A673 (cell line): ENCODE data around the gene SPRR1B. TPM values are rescaled to one million over a fixed set of nuclear protein-coding genes. Genes with fewer than 3 reads are reported as not detected.

Experiments used
- Bru-seq: library from RNA; stranded (reverse); fragments of 400-500 nt; gene quantifications from one replicate; lab custom pipeline; 2021; lab: Mats Ljungman, UMichigan
- BruChase-seq, 2 experiments: library from RNA; stranded (reverse); fragments of 400-500 nt; gene quantifications; one replicate each; lab custom pipeline; 2021; lab: Mats Ljungman, UMichigan
- BruUV-seq: library from RNA; stranded (reverse); fragments of 400-500 nt; replicated peaks from 2 replicates; lab custom pipeline; 2021; lab: Mats Ljungman, UMichigan
- CTCF ChIA-PET: fragments of 300-600 bp; sonication (Branson Sonifier 250); formaldehyde crosslinking; loops from one replicate; lab custom pipeline; 2022; ENCODE audit warnings: antibody characterized with exemption; lab: Charles Lee
- POLR2A ChIA-PET: fragments of 300-600 bp; sonication (Branson Sonifier 250); formaldehyde crosslinking; loops from one replicate; lab custom pipeline; 2022; ENCODE audit warnings: antibody characterized with exemption; ENCODE audit not compliant: low non-redundant PET; lab: Charles Lee
- DNase-seq: peaks from one replicate; pipeline ENCODE4 v3.0.0-alpha.2; 2015; ENCODE audit warnings: low spot score
- H3K27ac ChIP-seq: fragments of 200-600 bp; sonication (generic); 2 replicates; pipeline ENCODE4 v1.5.1; 2016; ENCODE audit warnings: mixed run types, low read depth, mild to moderate bottlenecking, mixed read lengths, antibody characterized with exemption, low read length; ENCODE audit not compliant: poor library complexity, severe bottlenecking
- H3K27me3 ChIP-seq: fragments of 200-600 bp; sonication (generic); replicated peaks from 2 replicates; pipeline ENCODE4 v1.6.1; 2017; ENCODE audit warnings: mixed run types, low read depth, mild to moderate bottlenecking, mixed read lengths, antibody characterized with exemption, low read length; ENCODE audit not compliant: insufficient read depth, poor library complexity
- H3K36me3 ChIP-seq: fragments of 200-600 bp; sonication (generic); 2 replicates; pipeline ENCODE4 v1.6.1; 2016; ENCODE audit warnings: mixed run types, mild to moderate bottlenecking, mixed read lengths, antibody characterized with exemption, low read length; ENCODE audit not compliant: insufficient read depth, poor library complexity, severe bottlenecking
- H3K4me1 ChIP-seq: fragments of 200-600 bp; sonication (generic); 2 replicates; pipeline ENCODE4 v1.6.1; 2017; ENCODE audit warnings: mixed run types, mild to moderate bottlenecking, mixed read lengths, antibody characterized with exemption, low read length; ENCODE audit not compliant: insufficient read depth, poor library complexity, severe bottlenecking
- H3K4me3 ChIP-seq: fragments of 200-600 bp; sonication (generic); 2 replicates; pipeline ENCODE4 v1.5.1; 2016; ENCODE audit warnings: low read depth, mixed run types, mild to moderate bottlenecking, mixed read lengths, low read length; ENCODE audit not compliant: poor library complexity, severe bottlenecking
- H3K9me3 ChIP-seq: fragments of 200-600 bp; sonication (generic); 2 replicates; pipeline ENCODE4 v1.6.1; 2016; ENCODE audit warnings: mixed run types, low read depth, mild to moderate bottlenecking, mixed read lengths, antibody characterized with exemption, low read length; ENCODE audit not compliant: poor library complexity, severe bottlenecking
- CTCF ChIP-seq: fragments of 300-800, 200-600 bp; sonication (generic); conservative IDR thresholded peaks from 2 replicates; pipeline ENCODE4 v1.5.1; 2017; ENCODE audit warnings: low read depth, mild to moderate bottlenecking, antibody characterized with exemption, low read length, moderate library complexity, mixed read lengths
- EZH2 ChIP-seq: fragments of 200-600 bp; sonication (generic); IDR thresholded peaks from 2 replicates; pipeline ENCODE4 v1.6.1; 2017; ENCODE audit warnings: borderline replicate concordance, low read depth, mild to moderate bottlenecking, mixed read lengths, antibody characterized with exemption, low read length; ENCODE audit not compliant: poor library complexity, severe bottlenecking
- intact Hi-C: fragments of 100-400 bp; cut with micrococcal nuclease; formaldehyde crosslinking; loops from one replicate; pipeline ENCODE4 v1.10.0; 2022; ENCODE audit not compliant: unreplicated experiment
- long read RNA-seq: library from polyadenylated mRNA; stranded (forward); transcript quantifications from one replicate; pipeline ENCODE4 v2.0.0, GENCODE V29; 2022
- total RNA-seq: library from RNA; stranded (reverse); gene quantifications from 2 replicates; pipeline ENCODE4 v1.2.3, GENCODE V29; 2021

SPRR1B gene
- total RNA-seq, result not detected in 2 replicates
- not detected for Bru-seq, nascent RNA
- BruChase-seq, experiment 1, labeled RNA remaining after a 2-hour chase, result not detected
- not detected for BruChase-seq, experiment 2, labeled RNA remaining after a 6-hour chase
- long read RNA-seq, result 0 reads

GRCh38 chr1:153030895-153031294 is at the start of gene SPRR1B:
Gene SPRR1B, plus strand, starts transcription at chr1:153031203. Its CDS starts 1,143 bp downstream, at chr1:153032346.
- H3K27ac ChIP-seq, result no peak within 1 kb of the TSS
- intact Hi-C loops, result no loop called here
- BruUV-seq, result no TSS peak
- H3K4me3 ChIP-seq, result no peak within 1 kb of the TSS
- H3K36me3 ChIP-seq, result no peaks in the 10 kb centered on the region
- TF ChIP-seq EZH2 (no peak), CTCF (no peak)
- H3K9me3 ChIP-seq, result no peaks in the 10 kb centered on the region
- CTCF ChIA-PET, result no interaction called here
- POLR2A ChIA-PET, result no interaction called here
- no peaks in the 10 kb centered on the region for H3K27me3 ChIP-seq
- no peak for DNase-seq
- no peaks in the 10 kb centered on the region for H3K4me1 ChIP-seq

GRCh38 chr1:152982076-152982475 is 48.9 kb upstream of the SPRR1B start:
- Histone ChIP-seq H3K27me3 (no peaks in the 10 kb centered on the region), H3K4me3 (no peak overlapping the region), H3K27ac (no peak overlapping the region), H3K4me1 (no peaks in the 10 kb centered on the region), H3K9me3 (no peaks in the 10 kb centered on the region), H3K36me3 (no peaks in the 10 kb centered on the region)
- POLR2A ChIA-PET, result no interaction called here
- no peak for TF ChIP-seq EZH2
- no peak for TF ChIP-seq CTCF
- CTCF ChIA-PET, result no interaction called here
- no TSS peak for BruUV-seq
- intact Hi-C loops, result no loop called here
- no peak for DNase-seq

- CTCF ChIA-PET, result no interaction called here
- no peak for DNase-seq
- BruUV-seq, result no TSS peak
- H3K4me1 ChIP-seq, result no peaks in the 10 kb centered on the region
- no peaks in the 10 kb centered on the region for H3K9me3 ChIP-seq
- H3K27ac ChIP-seq, result no peak overlapping the region
- POLR2A ChIA-PET, result no interaction called here
- intact Hi-C loops, result no loop called here
- no peak for TF ChIP-seq CTCF
- TF ChIP-seq EZH2, result no peak
- peaks cover under 1% of the 10 kb centered on the region for H3K27me3 ChIP-seq
- H3K36me3 ChIP-seq, result no peaks in the 10 kb centered on the region
- no peak overlapping the region for H3K4me3 ChIP-seq
Measured at GRCh38 chr1:152983234-152983633, 47.8 kb upstream of the SPRR1B start.
